ENCODE measurements around the gene METRNL. TPM values are rescaled to one million over a fixed set of nuclear protein-coding genes. Genes with fewer than 3 reads are reported as not detected.

Gene METRNL
- total RNA-seq (2021; ENCODE audit: unreplicated experiment), result 21.0 TPM
- polyA plus RNA-seq (2012; ENCODE audit: insufficient read length), result 44.9 TPM
- percentile 47 among the genes with signal in this experiment for Bru-seq, nascent RNA
- BruChase-seq, experiment 1, labeled RNA remaining after a 2-hour chase, result percentile 50 among the genes with signal in this experiment
- BruChase-seq, experiment 2, labeled RNA remaining after a 6-hour chase, result percentile 53 among the genes with signal in this experiment
- long read RNA-seq, transcript METRNL-201 (4 exons, 1,605 nt), result major isoform, 16 of 21 reads
- long read RNA-seq, partial matches to known transcripts, result 0 of 21 reads
- long read RNA-seq, other reads (novel, unspliced or antisense), result 4 of 21 reads

GRCh38 chr17:83079352-83079747 is at the start of gene METRNL:
METRNL (plus strand) TSS chr17:83079609; CDS start chr17:83079816, 207 bp downstream.
- H3K36me3 ChIP-seq (ENCODE audit: control insufficient read depth, insufficient read depth, low read length), result peaks cover 5% of the 10 kb centered on the region; the same call in 1 of the 2 replicates
- peak within 1 kb of the TSS; percentile 53 to 61 for H3K4me3 ChIP-seq (ENCODE audit: low read depth in 2 of 2, low read length in 2 of 2)
- intact Hi-C loops (cut with micrococcal nuclease; ENCODE audit: unreplicated experiment) (no loop called here), in situ Hi-C loops (cut with HindIII; ENCODE audit: low pct_unique_long_range_greater_than_20kb, low sequenced_read_pairs) (no loop called here)
- POLR2A ChIA-PET, result interaction anchor here (0.6 kb wide), 1 partner anchor 31 kb away, joined by 5 read pairs; no protein-coding TSS in a partner anchor
- TF ChIP-seq REST (IDR thresholded peaks at IDR 0.05; ENCODE audit: insufficient read depth in 1 of 2, low read depth in 2 of 2, low read length in 1 of 2) (no peak), POLR2AphosphoS5 (IDR thresholded peaks at IDR 0.05; ENCODE audit: low read depth, low read length) (peak; percentile 45; the same call in 1 of the 2 replicates)
- DNase-seq (ENCODE audit: low read depth, low spot score) (no peak), ATAC-seq (peak; percentile 81)
- peaks cover 16% of the 10 kb centered on the region for H3K4me1 ChIP-seq (ENCODE audit: control insufficient read depth, insufficient read depth, low read length)
- H3K27me3 ChIP-seq (ENCODE audit: control insufficient read depth, insufficient read depth, low read length), result no peaks in the 10 kb centered on the region
- H3K9me3 ChIP-seq (ENCODE audit: control insufficient read depth, insufficient read depth, low read depth, low read length), result no peaks in the 10 kb centered on the region
- H3K27ac ChIP-seq (ENCODE audit: low read length), result no peak within 1 kb of the TSS
- no TSS peak for BruUV-seq (replicated peaks)
- CTCF ChIA-PET, result no interaction called here

- TF ChIP-seq TCF7L2 (IDR thresholded peaks at IDR 0.05; ENCODE audit: low read depth, low read length) (no peak), SIN3A (IDR thresholded peaks at IDR 0.05; ENCODE audit: borderline replicate concordance, insufficient read depth, low read depth, low read length) (no peak), REST (IDR thresholded peaks at IDR 0.05; ENCODE audit: insufficient read depth in 1 of 2, low read depth in 2 of 2, low read length in 1 of 2) (no peak), POLR2AphosphoS5 (IDR thresholded peaks at IDR 0.05; ENCODE audit: low read depth, low read length) (no peak), CTCF (IDR thresholded peaks at IDR 0.05) (no peak)
- H3K27me3 ChIP-seq (ENCODE audit: control insufficient read depth, insufficient read depth, low read length), result no peaks in the 10 kb centered on the region
- H3K4me1 ChIP-seq (ENCODE audit: control insufficient read depth, insufficient read depth, low read length), result no peaks in the 10 kb centered on the region
- DNase-seq (ENCODE audit: low read depth, low spot score), result no peak
- ATAC-seq, result peak; percentile 58
- H3K27ac ChIP-seq (ENCODE audit: low read length), result no peak overlapping the region
- H3K4me3 ChIP-seq (ENCODE audit: low read depth in 2 of 2, low read length in 2 of 2), result no peak overlapping the region
- H3K36me3 ChIP-seq (ENCODE audit: control insufficient read depth, insufficient read depth, low read length), result peaks cover 2% of the 10 kb centered on the region; the same call in 1 of the 2 replicates
- intact Hi-C loops (cut with micrococcal nuclease; ENCODE audit: unreplicated experiment), result no loop called here
- in situ Hi-C loops (cut with HindIII; ENCODE audit: low pct_unique_long_range_greater_than_20kb, low sequenced_read_pairs), result no loop called here
- H3K9me3 ChIP-seq (ENCODE audit: control insufficient read depth, insufficient read depth, low read depth, low read length), result no peaks in the 10 kb centered on the region
- BruUV-seq (replicated peaks), result no TSS peak
- POLR2A ChIA-PET, result no interaction called here
- CTCF ChIA-PET, result no interaction called here
Measured at GRCh38 chr17:83030432-83030831, 49.0 kb upstream of the METRNL start.

Measured in Panc1 (cell line).